ENCODE data around the gene IQGAP3.

IQGAP3 gene

GRCh38 chr1:156498432-156499193, 73.8 kb downstream of the IQGAP3 start:
- no peak for DNase-seq (ENCODE audit: extremely low read depth in 1 of 2, low read depth in 1 of 2)

- no peak for DNase-seq (ENCODE audit: extremely low read depth in 1 of 2, low read depth in 1 of 2)
Observed at GRCh38 chr1:156497743-156498431, 74.5 kb downstream of the IQGAP3 start.

GRCh38 chr1:156497078-156497742, 75.2 kb downstream of the IQGAP3 start:
- no peak for DNase-seq (ENCODE audit: extremely low read depth in 1 of 2, low read depth in 1 of 2)

- DNase-seq (ENCODE audit: extremely low read depth in 1 of 2, low read depth in 1 of 2): peak in 1 of 2 donors; percentile 49
Observed at GRCh38 chr1:156496211-156496761, 76.1 kb downstream of the IQGAP3 start.

- no peak for DNase-seq (ENCODE audit: extremely low read depth in 1 of 2, low read depth in 1 of 2)
Observed at GRCh38 chr1:156495401-156496140, 76.8 kb downstream of the IQGAP3 start.

GRCh38 chr1:156494309-156494895, 78.0 kb downstream of the IQGAP3 start:
- DNase-seq (ENCODE audit: extremely low read depth in 1 of 2, low read depth in 1 of 2): no peak

- DNase-seq (ENCODE audit: extremely low read depth in 1 of 2, low read depth in 1 of 2): no peak
Observed at GRCh38 chr1:156493742-156494141, 78.6 kb downstream of the IQGAP3 start.

GRCh38 chr1:156493154-156493631, 79.2 kb downstream of the IQGAP3 start:
- DNase-seq (ENCODE audit: extremely low read depth in 1 of 2, low read depth in 1 of 2): no peak

- no peak for DNase-seq (ENCODE audit: extremely low read depth in 1 of 2, low read depth in 1 of 2)
Observed at GRCh38 chr1:156492591-156493080, 79.7 kb downstream of the IQGAP3 start.

- no peak for DNase-seq (ENCODE audit: extremely low read depth in 1 of 2, low read depth in 1 of 2)
Observed at GRCh38 chr1:156492013-156492590, 80.3 kb downstream of the IQGAP3 start.

GRCh38 chr1:156491151-156491949, 81.0 kb downstream of the IQGAP3 start:
- no peak for DNase-seq (ENCODE audit: extremely low read depth in 1 of 2, low read depth in 1 of 2)

- DNase-seq (ENCODE audit: extremely low read depth in 1 of 2, low read depth in 1 of 2): no peak
Observed at GRCh38 chr1:156490401-156491032, 81.8 kb downstream of the IQGAP3 start.

GRCh38 chr1:156489935-156490293, 82.5 kb downstream of the IQGAP3 start:
- DNase-seq (ENCODE audit: extremely low read depth in 1 of 2, low read depth in 1 of 2): no peak

- peak in 1 of 2 donors; percentile 47 for DNase-seq (ENCODE audit: extremely low read depth in 1 of 2, low read depth in 1 of 2)
Observed at GRCh38 chr1:156489166-156489934, 83.0 kb downstream of the IQGAP3 start.

- peak in 1 of 2 donors; percentile 48 for DNase-seq (ENCODE audit: extremely low read depth in 1 of 2, low read depth in 1 of 2)
Observed at GRCh38 chr1:156488566-156489165, 83.7 kb downstream of the IQGAP3 start.

- DNase-seq (ENCODE audit: extremely low read depth in 1 of 2, low read depth in 1 of 2): peak in 1 of 2 donors; percentile 61
Observed at GRCh38 chr1:156487862-156488261, 84.5 kb downstream of the IQGAP3 start.

Data from stimulated activated CD8-positive, alpha-beta memory T cell treated with anti-CD3 and anti-CD28 coated beads, Interleukin-7, amount 100 ng/mL, for 48 hours (primary cell).